Activated CD4-positive, alpha-beta T cell treated with anti-CD3 and anti-CD28 coated beads, Interleukin-10, Interleukin-2, amounts not matched to agents 100 ng/mL and 50 ng/mL, durations not matched to agents 16 hours and 8 hours (primary cell): ENCODE results near the gene RHOF.

ENCODE experiments used
- DNase-seq: peaks from one replicate; pipeline ENCODE4 v3.0.0-alpha.2; 2020

Gene RHOF, protein sequence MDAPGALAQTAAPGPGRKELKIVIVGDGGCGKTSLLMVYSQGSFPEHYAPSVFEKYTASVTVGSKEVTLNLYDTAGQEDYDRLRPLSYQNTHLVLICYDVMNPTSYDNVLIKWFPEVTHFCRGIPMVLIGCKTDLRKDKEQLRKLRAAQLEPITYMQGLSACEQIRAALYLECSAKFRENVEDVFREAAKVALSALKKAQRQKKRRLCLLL

DNA sequence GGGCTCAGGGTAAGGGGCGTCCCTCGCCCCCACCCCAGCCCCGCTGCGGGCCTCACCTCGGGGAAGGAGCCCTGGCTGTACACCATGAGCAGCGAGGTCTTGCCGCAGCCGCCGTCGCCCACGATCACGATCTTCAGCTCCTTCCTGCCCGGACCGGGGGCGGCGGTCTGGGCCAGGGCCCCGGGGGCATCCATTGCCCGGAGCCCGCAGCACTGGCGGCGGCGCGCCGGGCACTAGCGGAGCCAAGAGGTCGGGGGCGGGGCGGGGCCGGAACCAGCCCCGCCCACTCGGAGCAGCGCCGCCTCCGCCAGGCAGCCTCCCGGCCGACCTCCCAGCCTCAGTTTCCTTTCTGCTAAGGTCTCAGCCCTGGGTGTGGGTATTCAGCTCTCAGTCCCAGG is at the start of gene RHOF:
Gene RHOF (minus strand): TSS at position 249 of the 398 bp plus-strand sequence. CDS start 55 bp downstream, at position 194.
- DNase-seq: peak; percentile 84

DNA sequence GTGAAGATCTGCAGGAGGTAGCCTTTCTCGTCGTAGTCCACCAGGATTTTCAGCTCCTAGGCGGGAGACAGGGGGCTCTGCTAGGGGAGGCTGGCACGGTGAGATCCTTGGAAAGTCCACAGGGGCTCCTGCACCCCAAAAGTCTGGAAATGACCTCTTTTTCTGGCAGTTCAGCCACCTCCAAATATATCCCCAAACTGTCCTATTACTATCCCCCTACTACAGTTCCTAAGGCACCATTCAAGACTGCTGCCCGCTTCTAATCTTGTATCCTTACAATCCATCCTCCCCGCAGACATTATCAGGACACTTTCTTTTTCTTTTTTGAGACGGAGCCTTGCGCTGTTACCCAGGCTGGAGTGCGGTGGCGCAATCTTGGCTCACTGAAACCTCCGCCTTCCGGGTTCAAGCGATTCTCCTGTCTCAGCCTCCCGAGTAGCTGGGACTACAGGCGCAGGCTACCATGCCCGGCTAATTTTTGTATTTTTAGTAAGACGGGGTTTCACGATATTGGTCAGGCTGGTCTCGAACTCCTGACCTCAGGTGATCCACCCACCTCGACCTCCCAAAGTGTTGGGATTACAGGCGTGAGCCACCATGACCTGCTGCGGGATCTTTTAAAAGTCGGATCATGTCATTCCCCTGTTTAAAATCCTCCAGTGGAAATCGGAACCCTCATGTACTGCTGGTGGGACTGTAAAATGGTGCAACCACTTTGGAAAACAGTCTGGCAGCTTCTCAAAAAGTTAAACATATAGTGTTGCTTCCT is 46.7 kb upstream of the RHOF start:
- DNase-seq: no peak

DNA sequence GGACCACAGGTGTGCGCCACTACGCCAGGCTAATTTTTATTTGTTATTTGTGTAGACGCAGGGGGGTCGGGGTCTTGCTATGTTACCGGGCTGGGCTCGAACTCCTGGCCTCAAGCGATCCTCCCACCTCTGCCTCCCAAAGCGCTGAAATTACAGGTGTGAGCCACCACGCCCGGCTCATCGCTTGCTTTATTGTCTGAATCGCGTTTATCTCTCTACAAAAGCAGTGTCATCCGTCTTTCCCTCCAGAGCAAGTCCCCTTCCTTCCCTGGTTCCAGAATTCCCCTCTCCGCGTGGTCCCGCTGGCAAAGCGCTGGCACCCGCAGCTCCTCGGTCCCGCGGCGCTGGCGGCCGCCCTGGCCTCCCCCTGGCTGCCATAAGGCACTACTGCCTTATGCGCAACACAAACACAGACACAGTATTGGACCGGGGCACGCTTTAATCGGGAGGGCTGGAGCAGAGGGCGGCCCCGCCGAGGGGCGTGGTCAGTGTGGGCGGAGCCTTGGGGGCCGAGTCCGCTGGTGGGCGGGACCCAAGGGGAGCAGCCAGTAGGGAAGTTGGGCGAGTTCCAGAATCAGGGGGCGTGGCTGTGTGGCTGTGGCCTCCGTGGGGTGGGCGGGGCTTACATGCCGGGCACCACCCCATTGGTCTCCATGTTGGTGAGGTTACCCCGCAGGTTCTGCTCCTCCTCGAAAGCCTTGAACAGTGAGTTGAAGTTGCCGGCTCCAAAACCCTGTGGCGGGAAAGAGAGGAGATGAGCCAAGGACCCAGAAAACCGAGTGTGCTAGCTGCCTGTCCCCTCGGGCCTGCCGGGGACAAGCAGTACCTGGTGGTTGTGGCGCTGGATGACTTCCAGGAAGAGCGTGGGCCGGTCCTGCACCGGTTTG is 45.9 kb upstream of the RHOF start:
- peak; percentile 99 for DNase-seq

DNA sequence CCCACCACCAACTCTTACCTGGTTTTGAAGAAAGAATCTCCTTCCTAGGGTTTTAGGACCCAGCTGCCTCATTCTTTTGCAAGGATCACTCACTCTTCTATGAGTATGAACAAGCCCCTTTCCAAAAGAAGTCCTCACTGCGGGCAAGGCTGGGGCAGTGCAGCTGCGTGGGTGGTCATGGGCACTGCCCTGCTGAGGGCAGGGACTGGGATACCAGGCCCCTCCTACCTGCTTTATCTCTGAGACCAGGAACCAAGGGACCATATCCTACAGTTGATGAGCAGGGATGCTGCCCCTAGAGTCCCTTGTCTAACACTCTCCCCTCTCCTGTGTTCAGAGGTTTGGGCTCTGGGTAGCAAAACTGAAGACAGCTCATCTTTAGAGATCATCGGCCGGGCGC is 44.6 kb upstream of the RHOF start:
- no peak for DNase-seq

DNA sequence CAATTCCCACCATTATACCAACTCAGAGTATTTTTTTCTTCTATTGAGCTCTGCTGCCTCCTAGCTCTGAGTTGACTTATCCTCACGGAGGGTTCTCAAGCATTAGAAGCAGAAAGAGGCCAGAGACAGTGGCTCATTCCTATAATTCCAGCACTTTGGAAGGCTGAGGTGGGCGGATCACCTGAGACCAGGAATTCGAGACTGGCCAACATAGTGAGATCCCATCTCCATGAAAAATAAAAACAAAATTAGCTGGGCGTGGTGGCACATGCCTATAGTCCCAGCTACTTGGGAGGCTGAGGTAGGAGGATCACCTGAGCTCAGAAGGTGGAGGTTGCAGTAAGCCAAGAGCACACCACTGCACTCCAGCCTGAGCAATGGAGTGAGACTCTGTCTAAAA is 44.2 kb upstream of the RHOF start:
- DNase-seq: no peak

DNA sequence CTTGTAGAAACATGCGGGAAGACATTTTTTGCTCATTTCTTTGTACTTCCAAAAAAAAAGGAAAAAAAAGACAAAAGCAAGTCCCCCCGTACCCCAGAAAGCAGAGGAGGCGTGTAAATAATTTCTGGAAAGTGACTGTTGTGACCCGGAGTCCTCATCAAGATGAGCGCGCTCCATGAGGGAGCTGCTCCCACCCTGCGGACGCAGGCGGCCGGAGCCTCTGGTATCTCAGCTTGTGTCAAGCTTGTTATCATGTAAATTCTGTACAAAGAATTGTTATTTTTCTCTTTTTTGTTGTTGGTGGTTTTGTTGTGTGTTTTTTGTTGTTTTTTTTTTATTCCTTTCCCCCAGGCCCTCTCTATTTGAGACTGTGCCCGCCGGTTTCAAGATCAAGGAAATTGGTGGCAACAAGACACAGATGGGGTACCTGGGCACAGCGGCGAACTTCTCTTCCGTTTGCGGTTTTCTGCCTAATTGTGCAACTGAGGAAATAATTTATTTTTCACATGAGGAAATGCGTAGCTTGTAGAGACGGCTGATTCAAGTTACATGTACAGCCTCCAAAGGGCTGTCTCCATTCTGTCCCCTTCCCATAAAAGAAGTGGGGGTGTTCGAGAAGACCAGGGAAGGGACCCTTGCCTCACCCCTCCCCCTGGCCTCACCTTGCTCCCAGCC is 38.2 kb upstream of the RHOF start:
- DNase-seq: no peak

DNA sequence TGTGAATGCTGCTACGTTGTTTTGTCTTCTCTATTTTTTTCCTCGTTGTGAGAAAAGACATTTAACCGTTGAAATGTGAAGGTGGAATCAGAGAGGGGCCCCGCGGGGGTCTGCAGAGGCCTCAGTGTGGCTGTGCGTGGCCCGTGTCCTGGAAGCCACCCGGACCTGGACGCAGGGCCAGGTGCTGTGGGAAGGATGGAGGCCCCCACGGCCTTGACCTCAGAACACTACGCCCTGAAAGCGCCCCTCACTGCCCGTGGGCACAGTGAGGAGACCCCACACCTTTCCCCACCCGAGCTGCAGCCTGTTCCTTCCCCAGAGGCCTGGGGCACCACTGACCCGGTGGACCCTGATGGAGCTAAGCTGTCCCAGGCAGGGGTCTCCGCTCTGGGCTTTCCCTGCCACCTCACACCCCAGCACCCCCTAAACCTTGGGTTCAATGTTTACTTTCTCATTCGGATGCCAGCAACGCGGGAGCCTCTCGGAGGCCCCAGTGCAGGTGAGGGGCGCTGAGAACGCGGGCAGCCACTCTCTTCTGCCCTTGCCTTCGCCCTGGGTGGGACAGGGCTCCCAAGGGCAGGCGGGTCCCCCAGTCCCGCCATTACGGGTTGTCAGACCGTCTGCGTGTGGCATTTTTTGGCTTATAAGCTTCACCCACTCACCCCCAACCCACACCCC is 37.2 kb upstream of the RHOF start:
- no peak for DNase-seq

DNA sequence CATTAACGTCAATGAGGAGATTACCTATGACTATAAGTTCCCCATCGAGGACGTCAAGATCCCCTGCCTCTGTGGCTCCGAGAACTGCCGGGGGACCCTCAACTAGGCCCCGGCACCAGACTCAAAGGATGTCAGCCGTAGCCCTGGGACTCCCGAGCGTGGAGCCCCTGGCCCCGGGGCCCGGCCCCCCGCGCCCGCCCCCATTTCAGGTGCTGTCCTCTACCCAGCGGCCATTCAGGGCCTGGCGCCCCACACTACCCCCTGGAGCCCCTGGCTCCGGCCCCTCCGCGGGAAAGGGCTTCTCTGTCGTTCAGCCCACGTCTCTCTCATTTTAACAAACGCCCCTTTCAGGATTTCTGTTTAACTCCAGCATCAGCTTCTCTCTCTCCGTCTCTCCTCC is 36.6 kb upstream of the RHOF start:
- no peak for DNase-seq

DNA sequence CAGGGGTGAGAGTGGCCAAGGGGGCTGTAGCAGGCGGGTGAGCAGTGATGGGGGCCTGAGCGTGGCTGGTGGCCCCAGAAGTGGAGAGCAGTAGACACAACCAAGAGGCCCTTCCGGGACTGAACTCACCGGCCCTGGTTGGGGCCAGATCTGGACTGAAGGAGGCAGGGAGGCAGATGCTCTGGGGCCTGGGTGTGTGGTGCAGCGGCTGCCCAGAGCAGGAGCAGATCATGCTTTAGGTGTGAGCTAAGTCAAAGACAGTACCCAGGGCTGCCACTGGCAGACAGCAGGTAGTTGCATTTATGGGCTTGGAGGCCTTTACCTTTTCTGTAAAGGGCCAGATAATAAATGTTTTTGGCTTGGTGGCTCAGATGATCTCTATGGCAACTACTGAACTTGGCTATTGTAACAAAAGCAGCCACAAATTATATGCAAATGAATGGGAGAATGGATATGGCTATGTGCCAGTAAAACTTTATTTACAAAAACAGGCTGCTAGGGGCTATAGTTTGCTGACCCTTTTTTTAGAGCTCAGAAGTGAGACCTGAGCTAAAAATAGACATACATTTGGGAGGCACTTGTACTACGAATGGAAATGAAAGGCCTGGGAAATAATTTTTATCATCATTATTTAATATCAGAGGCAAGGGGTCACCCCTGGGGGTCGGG is 35.9 kb upstream of the RHOF start:
- no peak for DNase-seq

DNA sequence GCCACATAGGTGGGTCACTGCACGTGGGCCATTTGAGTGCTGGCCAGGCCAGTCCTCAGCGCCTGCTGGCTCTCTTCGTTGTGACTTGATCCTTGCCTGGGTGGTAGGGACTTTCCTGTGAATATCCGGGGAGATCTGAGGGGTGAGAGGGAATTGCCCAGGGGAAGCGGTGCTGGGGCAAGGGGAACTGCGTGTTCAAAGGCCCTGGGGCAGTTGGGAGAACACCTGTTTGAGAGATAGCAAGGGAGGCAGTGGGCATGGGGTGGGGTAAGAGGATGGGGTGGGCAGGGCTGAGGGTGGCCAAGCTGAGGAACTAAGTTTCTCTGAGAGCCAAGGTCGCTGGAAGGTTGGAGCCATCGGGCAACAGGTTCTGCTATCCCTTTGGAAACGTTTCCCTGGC is 35.3 kb upstream of the RHOF start:
- no peak for DNase-seq

DNA sequence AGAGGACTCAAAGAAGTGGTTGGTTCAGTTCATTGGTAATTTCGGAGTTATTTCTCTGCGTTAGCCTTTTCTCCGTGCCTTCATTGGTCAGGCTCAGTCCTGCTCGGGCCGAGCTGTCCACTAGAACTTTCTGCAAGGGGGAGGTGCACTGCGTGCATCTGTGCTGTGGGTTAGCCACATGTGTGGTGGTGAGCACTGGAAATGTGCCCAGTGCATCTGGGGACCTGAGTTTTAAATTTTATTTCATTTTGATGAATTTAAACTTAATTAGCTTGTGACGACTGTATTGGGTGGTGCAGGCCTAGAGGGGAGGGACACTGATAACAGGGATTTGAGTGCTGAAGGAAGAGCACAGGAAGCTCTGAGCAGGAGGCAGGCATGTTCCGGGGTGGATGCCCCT is 34.8 kb upstream of the RHOF start:
- DNase-seq: no peak

DNA sequence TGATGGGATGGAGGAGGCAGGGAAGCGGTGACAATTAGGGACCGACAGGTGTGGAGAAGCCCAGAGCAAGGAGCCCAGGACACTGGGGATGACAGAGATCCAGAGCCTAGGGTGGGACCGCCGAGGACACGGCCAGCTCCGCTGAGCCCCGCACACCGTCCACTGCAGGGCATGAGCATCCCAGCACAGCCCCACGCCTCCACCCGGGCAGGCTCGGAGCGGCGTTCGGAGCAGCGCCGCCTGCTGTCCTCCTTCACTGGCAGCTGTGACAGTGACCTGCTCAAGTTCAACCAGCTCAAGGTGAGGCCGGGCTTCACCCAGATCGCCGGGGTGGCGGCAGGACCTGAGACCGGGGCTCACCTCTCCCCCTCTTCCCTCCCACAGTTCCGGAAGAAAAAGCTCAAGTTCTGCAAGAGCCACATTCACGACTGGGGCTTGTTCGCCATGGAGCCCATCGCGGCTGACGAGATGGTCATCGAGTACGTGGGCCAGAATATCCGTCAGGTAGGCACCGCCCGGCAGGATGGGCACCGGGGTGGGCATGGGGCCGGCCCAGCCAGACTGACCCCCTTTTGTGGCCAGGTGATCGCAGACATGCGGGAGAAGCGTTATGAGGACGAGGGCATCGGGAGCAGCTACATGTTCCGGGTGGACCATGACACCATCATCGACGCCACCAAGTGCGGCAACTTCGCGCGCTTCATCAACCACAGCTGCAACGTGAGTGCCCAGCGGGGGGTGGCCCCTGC is 34.0 kb upstream of the RHOF start:
- DNase-seq: no peak

DNA sequence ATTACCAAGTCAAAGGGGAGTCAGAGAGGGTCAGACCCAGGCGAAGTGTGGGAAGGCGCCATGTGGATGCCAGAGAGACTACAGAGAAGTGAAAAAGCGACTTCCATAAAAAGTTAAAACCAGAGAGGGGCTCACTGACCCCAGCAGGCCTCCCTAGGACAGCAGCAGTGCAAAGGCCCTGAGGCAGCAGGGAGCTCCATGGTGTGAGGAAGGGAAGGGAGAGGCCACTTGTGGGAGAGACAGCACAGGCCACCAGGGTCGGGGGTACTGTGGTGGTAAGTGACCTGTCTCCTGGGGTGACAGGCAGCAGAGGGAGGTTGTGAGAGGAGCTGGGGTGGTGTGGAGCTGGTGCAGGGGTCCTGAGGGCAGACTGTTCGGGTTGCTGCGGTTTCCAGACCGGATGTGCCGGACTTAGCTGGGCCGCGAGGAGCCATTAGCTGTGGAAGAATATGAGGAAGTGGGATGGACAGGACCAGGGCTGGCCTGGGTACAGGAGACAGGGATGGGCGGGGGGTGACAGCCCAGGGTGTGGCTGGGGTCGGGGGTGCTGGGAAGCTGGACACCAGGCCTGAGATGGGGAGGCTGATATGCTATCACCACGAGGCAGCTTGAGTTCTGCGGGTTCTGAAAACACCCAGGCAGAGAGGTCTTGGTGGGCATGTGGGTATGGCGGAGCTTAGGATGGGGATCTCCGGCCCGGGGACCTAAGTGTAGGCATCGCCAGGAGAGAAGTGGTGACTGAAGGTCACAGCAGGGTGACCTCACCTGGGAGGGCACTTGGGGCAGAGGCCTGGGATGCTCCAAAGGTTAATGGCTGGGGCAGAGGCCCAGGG is 33.0 kb upstream of the RHOF start:
- DNase-seq: no peak

DNA sequence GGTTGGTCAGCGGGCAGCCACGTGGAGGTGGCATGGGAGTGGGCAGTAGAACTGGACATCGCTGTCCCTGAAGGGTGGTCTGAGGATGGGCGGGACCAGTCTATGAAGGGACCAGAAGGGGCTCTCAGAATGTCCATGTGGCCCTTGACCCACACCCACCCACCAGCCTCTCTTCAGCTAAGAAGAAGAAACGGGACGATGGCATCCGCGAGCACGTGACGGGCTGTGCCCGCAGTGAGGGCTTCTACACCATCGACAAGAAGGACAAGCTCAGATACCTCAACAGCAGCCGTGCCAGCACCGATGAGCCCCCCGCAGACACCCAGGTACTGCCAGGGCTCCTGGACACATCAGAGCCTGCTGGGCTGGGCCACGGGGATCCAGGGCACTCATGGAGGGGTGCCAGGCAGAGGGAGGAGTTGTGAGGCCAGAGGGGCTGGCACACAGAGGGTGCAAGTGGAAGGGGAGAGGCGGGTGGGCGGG is 31.6 kb upstream of the RHOF start:
- DNase-seq: no peak

DNA sequence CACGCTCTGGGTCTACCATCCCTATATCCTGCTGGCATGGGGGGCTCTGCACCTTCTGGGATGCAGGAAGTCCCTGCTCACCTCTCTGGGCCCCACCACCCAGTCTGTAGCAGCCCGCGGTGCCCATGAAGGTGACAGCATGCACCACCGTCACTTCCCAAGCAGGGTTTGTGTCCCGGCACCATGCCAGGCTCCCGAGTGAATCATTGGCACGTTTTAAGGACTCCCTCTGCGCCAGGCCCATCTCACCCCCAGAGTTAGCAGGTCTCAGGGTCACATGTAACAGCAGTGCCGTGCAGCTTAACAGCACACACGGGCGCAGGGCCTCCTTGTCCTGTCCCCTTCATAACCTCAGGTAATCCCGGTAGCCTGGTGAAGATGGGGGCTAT is 30.2 kb upstream of the RHOF start:
- no peak for DNase-seq

DNA sequence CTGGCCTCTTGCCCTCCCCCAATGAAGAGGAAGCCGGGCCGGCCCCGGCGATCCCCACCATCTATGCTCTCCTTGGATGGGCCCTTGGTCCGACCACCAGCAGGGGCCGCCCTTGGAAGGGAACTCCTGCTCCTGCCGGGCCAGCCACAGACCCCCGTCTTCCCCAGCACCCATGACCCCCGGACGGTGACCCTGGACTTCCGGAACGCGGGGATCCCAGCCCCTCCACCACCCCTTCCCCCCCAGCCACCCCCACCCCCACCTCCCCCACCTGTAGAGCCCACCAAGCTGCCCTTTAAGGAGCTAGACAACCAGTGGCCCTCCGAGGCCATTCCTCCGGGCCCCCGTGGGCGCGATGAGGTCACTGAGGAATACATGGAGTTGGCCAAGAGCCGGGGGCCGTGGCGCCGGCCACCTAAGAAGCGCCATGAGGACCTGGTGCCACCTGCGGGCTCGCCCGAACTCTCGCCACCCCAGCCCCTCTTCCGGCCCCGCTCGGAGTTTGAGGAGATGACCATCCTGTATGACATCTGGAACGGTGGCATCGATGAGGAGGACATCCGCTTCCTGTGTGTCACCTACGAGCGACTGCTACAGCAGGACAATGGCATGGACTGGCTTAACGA is 29.7 kb upstream of the RHOF start:
- no peak for DNase-seq

DNA sequence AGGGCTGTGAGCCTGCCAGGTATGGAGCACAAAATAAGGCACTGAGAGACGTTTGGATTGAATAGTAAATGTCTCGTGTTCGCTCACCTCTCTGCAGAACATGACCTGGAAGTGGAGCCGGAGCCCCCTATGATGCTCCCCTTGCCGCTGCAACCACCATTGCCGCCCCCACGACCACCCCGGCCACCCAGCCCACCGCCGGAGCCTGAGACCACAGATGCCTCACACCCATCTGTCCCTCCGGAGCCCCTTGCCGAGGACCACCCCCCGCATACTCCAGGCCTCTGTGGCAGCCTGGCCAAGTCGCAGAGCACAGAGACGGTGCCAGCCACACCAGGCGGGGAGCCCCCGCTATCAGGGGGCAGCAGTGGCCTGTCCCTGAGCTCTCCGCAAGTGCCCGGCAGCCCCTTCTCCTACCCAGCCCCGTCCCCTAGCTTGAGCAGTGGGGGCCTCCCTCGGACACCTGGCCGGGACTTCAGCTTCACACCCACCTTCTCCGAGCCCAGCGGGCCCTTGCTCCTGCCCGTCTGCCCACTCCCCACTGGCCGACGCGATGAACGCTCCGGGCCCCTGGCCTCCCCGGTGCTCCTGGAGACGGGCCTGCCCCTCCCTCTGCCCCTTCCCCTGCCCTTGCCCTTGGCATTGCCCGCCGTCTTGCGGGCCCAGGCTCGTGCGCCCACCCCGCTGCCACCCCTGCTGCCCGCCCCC is 29.1 kb upstream of the RHOF start:
- no peak for DNase-seq

DNA sequence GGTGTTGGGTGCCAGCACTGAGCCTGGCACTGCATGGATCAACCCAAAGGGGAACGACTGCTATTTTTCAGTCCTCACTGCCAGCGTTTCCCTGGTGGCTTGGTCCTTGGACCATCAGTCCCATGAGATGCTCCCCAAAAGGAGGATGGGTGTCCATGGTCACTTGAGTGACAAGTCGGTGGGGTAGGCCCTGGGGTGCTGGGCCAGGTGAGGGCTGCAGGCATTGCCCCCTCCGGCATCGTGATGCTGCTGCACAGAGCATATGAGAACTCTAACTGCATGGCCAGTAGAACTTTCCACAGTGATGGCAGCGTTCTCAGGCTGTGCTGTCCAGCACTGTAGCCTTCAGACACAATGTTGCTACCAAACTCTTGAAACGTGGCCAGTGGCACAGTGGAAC is 26.6 kb upstream of the RHOF start:
- no peak for DNase-seq
